HG02970 (cell line): Measurements from ENCODE around the gene SLC7A5.
"Not testable (repeated sequence)": the region's sequence is repeated elsewhere in the genome, so short reads cannot be mapped to it uniquely, and the experiment has no call there.

Experiments
- ATAC-seq: cut with Tn5 transposase; IDR thresholded peaks from one replicate; pipeline ENCODE4 v1.9.1; 2021; ENCODE audit warnings: mild to moderate bottlenecking, moderate library complexity, moderate number of reproducible peaks; ENCODE audit not compliant: unreplicated experiment, low FRiP score

SLC7A5 gene

DNA sequence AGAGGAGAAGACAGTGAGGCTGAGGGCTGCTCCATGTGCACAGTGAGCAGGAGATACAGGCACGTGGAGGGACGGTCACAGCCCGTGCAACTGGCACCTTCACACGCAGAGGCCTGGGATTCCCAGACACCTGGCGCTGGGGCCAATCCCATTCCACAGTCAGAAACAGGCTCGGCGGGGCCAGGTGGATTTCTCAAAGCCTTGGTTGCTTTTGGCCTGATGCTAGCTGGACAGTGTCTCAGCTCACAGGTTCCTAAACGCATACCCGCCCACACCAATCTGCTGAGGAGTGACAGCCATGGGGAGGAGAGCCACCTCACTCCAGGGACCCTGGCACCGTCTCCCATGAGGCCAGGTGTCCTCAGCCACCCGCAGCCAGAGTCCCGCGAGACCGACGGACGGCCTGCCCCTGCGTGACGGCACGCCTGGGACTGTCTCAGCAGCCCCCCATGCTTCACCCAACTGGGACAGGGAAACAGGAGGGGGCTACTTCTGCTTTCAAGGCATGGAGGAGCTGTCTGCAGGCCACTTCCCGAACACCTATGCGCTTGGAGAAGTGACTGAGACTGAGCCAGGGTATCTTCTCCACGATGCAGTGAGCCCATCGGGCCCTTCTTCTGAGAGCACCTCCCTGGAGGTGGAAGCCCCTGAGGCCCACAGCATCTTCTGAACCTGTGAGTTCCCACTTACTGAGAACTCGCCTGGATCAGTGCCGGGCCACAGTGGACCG, 6.5 kb downstream of the SLC7A5 start:
- ATAC-seq = not testable (repeated sequence)

DNA sequence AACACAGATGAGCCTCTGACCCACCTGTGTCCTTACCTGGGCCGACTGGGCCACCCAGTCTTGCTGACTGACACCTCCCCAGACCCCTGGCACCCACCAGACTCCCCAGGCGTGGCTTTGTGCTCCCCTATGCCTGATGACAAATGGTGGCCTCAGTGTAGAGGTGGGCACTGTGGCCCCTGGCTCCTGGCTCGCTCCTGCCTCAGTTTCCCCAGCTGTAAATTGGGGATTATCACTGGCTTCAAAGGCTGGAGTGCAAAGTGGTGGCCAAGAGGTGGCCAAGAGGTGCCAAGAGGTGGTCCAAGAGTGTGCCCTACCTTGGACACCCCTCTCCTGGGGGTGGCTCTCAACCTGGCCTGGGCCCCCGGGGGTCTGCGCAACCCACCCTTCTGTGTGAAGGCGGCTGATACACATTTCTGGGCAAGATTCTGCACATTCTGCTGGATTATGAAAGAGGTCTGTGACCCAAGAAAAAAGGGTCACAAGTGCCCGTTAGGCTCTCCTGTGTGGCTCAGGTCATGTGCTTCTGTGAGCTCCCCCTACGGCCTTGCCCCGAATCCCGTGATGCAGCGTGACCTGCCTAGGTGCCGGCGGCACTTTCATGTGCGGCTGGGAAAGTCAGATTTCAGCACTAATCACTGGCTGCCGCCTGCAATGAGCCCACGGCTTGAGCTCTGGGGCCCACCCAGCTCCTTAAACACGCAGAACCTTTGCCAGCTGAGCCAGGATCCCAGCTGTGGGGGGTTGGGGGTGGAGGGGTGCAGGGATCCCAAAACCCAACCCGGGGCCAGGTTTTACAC, 7.8 kb downstream of the SLC7A5 start:
- ATAC-seq = not testable (repeated sequence)

DNA sequence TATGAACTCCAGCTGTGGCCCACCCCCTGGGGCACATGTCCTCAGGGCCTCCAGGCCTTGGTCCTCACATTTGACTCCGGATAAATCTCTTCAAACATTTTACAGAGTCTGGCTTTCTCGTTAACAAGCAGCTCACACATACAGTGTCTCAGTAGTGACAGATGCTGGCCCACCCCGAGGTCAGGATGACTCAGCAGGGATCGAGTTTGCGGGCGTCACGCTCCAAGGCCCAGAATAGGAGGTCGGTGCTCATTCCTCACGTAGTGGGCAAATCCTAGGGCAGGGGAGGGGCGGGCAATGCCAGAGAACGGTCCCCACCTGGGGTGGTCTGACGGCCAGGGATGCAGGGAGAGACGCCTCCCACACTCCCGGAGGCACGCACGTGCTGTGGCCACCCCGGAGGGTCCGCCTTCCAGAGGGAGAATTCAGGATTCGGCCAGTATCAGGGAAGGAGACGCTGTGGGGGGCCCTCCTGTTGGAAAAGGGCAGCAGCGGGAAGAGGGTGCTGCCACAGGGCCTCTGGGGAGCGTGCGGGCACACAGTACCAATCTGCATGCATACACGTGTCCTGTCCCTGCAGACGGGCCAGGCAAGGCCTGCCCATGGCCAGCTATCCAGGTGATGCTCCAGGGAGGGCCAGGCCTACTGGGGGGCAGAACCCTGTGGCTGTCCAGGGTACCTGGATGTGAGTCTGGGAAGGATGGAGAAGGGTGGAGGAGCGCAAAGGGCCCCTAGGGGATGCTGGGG, 8.6 kb downstream of the SLC7A5 start:
- ATAC-seq = no peak

DNA sequence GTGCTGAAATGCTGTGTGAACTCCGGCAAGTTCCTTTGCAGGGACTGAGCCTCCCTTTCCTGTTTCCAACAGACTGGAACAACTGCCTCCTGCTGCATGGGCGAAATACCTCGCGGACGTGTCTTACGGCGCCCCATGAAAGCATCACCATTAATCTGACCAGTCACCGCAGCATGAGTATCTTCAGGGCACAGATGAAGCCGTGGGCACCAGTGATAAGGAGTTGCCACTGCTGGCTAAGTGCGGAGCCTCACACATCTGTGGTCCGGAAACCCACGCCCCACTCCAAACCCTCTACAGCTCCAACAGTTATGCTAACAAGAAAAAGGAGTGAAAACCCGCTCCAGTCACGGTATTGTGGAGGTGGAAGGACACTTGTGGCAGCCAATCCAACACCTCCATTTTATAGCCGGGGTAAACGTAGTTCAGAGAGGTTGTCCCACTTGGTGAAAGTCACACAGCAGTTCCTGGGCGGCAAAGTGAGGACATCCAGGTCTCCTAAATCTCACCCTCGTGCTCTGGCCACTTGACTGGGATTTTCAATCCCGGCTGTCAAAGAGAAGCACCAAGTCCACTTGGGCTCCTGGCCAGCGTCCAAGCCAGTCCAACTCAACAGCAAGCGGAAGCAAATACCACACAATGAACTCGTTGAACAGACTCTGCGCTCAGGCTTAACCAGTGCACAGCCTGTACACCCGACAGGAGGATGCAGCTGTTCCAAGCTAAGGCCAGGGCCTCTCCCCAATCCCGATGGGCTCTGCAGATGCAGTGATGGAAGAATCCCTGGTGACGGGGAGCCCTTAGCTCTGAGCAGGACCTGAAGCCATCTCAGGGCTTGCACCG, 10.9 kb downstream of the SLC7A5 start:
- not testable (repeated sequence) for ATAC-seq

DNA sequence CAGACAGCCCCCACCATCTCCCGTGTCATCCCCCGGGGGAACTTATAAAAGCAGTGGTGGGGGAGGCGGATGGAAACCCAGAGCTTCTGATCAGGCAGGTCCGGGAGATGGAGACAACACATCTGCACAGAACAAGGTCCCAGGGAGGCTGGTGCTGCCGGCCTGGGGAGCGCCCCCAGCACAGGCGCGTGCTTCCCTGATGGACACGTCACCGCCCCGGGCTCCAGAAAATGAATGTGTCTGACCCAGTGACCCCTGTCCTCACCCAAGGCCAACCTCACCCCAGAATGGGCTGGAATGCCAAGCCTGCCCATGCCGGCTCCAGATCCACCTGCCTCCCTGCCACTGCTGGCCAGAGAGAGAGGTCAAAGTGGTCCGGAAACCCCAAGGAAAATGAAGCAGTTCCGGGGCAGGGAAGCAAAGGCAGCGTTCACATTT, 12.5 kb downstream of the SLC7A5 start:
- no peak for ATAC-seq

DNA sequence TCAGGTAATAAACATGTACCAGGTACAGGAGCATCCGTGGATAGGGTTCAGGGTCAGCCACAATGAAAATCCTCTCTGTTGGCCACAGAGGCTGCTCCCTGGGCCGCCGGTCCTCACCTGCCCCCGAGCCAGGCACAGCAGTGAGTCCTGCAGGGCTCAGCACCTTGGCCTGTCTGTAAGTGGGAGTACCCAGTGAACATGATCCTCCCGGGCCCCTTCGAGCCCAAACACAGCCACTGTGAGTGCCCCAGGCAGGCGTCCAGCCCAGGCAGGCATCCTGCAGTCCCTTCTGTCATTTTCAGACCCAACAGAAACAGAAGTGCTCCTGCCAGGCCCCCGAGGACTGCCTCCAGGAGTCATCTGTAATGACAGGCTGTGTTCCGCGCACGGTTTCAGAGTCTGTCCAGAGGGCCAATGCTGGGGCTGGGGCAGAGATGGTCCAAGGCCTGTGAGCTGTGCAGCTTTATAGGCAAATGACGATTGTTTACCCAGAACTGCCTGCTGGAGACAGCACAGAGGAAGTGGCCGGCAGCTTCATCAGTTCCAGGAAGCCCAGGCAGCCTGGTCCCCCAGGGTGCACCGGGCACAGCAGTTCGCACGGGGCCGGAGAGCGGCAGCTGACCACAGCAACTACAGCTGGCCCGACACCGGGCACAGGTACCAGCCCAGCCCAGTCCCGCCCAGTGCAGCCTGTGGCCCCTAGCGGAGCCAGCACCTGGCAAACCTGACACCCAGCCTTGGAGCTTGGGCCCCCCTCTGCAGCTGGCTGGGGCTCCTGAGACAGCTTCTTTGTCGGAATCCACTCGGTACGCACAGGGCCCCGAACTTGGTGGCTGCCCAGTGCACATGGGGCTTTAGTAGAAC, 13.2 kb downstream of the SLC7A5 start:
- ATAC-seq = no peak

DNA sequence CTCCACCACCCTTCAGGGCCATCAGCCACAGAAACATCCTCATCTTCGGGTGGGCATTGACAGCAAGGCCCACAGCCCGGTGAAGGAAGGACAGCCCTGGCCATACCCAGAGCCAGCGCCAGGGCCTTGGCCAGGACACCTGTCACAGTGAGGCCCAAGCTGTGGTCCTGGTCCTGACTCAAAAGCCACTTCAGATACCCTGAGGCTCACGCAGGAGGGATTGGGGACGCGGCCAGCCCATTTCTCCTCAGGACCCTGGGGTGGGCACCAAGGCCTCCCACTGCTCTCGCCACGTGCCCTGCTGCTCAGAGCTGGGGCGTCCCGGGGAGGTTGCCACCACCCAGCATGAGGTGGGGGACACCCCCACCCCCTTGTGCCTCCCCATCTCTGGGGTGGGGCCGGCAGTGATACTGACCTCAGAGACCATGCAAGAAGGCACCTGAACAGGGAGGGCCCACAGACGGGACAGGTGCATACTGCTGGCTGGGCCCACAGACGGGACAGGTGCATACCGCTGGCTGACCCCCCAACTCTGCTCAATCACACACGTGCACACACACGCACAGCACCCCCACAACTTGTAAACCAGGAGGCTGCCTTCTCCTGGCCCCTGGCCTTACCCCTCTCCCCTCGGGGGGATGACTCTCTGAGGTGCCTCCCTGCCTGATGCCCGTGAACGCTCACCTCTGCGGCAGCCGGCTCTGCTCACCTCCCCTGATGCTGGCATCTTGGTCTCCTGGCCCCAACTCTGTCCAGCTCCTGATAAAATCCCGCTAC, 14.2 kb downstream of the SLC7A5 start:
- ATAC-seq = no peak

DNA sequence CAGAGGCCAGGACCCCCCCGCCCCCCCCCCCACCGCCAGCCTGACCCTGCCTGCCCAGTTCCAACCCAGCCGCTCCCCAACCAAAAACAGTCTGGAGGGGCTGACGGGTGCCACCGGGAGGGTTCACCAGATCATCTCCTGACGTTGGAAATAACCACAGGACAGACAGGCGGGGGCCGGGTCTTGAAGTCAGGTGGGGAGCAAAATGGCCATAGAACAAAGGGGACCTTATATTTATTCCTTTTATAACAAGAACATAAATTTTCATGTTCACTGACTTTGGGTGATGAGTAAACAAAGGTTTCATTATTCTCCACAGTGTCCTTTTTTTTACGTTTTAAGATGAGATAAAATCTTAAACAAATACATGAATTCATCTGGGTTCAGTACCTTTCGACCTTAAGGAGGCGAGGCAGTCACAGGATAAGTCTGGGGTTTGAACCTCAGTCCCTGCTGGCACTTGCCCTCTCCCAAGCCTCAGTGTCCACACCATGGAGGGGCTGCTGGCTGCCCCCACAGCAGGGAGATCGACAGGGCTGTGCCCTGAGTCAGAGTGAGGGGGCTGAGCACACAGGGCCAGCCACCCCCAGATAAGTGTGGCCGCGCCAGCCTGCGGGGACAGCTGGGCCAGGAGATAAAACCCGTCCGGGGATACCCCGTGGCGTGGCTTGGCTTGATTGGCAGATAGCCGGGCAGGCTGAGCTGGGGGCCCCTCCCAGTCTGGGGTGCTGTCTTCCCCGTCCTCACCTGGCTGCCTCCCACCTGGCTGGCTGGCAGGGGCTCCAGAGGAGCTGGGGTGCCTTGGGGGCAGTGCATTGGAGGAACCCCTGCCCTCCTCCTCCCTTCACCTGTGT, 15.0 kb downstream of the SLC7A5 start:
- ATAC-seq = no peak

DNA sequence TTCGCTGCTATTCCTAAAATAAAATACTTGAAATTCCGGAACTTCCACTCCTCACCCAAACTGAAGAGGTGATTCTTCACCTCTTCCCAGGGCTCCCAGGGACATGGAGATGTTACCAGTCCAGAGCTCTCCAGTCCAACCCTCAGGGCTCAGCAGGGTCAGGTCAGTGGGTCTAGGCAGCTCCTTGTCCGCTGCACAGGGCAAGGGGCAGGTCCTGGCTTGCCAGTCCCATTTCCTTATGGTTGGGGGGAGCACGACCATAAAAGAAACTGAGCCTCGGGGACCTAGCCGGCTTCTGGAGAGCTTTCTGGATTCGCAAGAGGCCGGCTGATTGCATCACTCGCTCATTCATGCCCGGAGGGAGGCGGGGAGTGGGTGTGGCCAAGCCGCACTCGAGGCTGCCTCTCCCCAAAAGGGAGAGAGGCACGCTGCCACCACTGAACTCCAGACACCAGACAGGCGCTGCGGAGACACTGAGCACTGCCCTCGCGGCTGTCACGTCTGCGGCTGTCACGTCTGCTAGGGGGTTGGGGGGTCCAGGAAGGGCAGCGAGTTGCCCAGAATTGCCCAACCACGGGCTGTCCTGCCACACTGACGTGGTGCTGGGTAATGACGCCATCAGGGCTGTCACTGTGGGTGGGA, 15.8 kb downstream of the SLC7A5 start:
- ATAC-seq = no peak

DNA sequence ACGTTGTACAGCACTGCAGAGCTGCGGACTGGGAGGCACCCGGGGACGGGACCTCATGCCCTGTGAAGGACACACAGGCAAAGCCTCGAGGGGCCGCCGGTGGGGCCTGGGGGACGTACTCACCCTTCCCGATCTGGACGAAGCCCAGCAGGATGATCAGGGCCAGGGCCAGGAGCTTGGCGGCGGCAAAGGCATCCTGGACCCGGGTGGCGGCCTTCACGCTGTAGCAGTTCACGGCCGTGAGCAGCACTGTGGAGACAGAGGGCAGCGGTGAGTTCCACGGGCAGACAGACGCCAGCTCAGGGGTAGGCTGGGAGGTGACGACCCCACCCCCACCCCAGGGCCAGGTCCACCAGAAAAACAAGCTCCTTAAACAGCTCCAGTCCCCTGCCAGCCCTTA, 17.7 kb downstream of the SLC7A5 start:
- no peak for ATAC-seq

DNA sequence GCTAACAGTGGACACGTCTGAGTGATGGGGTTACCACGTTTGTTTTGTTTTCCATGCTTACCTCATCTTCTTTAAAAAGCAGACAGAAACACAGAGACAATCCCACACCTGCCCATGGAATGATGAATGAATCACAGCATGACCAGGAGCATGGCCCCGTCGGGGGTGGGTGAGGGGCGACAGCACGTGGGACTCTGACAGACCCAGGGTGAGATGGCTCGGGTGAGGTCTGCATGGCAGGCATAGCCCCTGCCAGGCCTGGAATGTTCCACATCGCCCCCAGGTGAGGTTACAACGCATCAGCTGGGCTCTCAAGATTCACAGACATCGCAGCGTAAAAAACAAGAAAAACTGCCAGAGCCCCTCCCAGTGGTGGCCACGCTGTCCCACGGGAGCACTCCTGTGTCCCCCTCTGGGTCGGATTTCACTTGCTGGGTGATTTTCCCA, 18.1 kb downstream of the SLC7A5 start:
- no peak for ATAC-seq

DNA sequence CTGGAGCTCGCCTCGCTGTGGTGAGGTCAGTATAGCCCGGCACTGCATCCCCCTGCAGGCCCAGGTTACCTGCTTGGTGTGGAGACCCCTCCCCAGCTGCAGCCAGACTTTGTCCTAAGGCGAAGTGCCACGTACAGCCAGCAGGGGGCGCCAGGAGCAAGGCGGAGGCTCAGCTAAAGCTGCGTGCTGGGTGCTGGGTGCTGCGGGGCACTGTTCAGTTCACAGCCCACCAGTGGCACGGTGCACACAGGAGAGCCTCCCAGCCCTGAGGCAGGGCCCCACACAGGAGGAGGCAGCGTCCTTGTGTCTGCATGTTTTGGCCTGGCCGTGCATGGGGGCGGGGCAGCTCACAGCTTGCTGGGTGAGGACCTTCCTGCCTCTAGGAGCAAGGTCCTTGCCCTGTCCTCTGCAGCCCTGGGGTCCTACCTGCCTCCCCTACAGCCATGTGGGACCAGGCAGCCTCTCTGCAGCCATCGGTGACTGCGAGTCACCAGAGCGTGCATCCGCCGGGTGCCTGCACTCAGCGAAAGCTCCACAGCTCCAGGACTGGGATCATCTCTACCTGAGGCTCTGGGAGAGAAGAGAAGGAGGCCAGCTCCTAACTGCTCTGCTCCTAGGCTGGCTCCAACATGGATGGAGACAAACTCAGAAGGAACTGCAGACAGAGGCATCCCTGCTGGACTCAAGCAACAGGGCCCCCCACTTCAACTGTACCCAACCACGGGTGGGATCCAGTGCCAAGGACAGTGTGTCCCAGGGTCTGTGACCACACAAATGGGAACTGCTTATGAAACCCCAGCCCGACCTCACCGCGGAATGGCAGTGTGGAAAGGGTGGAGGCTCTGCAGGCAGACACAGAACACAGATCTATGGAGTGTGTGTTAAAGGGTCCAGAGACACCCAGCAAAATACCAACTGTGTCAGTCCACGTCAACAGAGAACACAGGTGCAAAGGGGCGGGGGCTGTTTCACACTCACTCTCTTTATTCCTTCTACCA, 19.0 kb downstream of the SLC7A5 start:
- no peak for ATAC-seq

DNA sequence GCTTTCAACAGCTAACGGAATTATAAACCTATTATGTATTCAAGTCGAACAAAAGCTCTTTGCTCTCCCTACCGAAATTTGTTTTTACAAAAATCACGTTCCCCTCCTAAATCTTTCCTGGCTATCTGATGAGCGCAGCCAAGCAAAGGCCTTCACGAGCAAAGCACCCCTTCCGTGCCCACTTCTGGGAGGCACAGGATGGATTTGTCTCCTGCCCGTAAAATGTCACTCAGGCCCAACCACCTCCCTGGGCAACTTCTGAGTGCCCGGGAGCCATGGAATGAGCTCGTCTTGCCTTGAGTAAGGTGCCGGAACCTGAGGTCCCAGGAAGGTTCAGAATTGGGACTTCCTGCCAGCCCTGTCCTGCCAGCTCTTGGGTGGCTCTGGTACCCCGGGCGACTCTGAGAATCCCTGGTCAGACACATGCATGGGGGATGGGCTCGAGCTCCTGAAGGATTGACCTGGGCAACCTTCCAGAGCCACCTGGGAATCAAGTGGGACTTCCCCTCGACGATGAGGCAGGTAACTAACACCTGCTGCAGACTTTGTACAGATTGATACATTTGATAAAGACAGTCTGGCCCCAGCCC, 19.8 kb downstream of the SLC7A5 start:
- ATAC-seq = no peak

DNA sequence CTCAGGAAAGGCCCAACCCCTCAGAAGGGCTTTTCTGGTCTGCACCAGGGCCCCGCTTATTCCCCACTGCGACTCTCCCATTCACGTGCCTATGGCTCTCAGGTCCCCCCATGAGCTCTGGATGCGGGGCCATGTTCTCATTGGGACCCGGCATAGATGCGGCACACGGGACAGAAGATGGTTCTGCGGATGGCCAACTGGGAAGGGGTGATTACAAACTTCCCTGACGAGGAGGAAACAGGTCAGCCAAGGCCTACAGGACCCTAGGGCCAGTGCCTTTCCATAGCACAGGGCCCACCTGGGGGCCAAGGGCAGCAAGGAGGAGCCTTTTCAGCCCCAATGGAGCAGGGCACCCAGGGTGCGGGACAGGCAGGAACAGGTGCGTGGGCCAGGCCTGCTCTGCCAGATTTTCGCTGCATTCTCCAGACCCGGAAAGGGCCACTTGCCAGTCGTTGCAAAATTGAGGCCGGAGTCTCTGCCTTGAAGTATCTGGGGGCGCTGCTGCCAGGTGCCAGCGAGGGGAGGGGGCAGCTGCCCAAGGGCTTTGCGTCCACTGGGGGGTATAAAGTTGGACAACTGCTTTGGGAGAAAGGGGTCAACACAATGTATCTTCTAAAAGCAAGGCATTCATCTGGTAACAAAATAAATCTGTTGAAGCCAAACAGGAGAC, 20.5 kb downstream of the SLC7A5 start:
- no peak for ATAC-seq
